K562 treated with DMSO at 1 percent for 12 hours (cell line): Measurements from ENCODE around the gene EZH2. TPM values are rescaled to one million over a fixed set of nuclear protein-coding genes. Genes with fewer than 3 reads are reported as not detected.

Experiments used
- total RNA-seq: library from RNA; unstranded; fragments of 300-600 nt; gene quantifications from 2 replicates; pipeline ENCODE4 v1.2.3, GENCODE V29; 2022; ENCODE audit not compliant: insufficient read depth

EZH2 gene
- 53.7 and 105 TPM in 2 replicates for total RNA-seq

GRCh38 chr7:148884049-148884298, at the start of gene EZH2:
Gene EZH2, minus strand, starts transcription at chr7:148884291. Its CDS starts 36,993 bp downstream, at chr7:148847298.

Other genes with a start within 250 kb of the EZH2 start
- 30.9 and 70.4 TPM in 2 replicates for gene CUL1, start 185.4 kb downstream of the EZH2 start, total RNA-seq
- gene PDIA4, start 144.2 kb upstream of the EZH2 start, total RNA-seq = 119 and 194 TPM in 2 replicates
- gene ZNF786, start 206.4 kb upstream of the EZH2 start, total RNA-seq = 2.5 and 7.0 TPM in 2 replicates
- gene ZNF425, start 242.0 kb upstream of the EZH2 start, total RNA-seq = 1.5 and 1.6 TPM in 2 replicates